ENCODE measurements around the gene CALML5.

CALML5 gene

DNA sequence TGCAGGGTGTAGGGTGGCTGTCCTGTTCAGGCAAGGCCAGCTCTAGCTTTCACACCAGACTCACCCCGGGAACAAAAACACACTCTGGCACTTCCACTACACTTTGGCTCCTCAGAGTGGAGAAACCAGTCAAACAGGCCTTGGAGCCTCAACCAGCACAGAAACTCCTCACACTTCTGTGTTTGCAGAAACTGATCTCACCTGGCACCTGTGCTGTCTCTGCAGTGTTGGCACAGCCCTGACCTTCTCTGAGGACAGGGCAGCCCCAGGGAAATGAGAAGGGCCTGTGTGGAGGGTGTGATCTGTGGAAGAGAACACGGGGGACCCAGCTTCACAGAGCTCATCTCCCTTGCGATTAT is 4.1 kb upstream of the CALML5 start:
- in situ Hi-C loops (cut with MboI; ENCODE audit: low sequenced_read_pairs), result no loop called here

DNA sequence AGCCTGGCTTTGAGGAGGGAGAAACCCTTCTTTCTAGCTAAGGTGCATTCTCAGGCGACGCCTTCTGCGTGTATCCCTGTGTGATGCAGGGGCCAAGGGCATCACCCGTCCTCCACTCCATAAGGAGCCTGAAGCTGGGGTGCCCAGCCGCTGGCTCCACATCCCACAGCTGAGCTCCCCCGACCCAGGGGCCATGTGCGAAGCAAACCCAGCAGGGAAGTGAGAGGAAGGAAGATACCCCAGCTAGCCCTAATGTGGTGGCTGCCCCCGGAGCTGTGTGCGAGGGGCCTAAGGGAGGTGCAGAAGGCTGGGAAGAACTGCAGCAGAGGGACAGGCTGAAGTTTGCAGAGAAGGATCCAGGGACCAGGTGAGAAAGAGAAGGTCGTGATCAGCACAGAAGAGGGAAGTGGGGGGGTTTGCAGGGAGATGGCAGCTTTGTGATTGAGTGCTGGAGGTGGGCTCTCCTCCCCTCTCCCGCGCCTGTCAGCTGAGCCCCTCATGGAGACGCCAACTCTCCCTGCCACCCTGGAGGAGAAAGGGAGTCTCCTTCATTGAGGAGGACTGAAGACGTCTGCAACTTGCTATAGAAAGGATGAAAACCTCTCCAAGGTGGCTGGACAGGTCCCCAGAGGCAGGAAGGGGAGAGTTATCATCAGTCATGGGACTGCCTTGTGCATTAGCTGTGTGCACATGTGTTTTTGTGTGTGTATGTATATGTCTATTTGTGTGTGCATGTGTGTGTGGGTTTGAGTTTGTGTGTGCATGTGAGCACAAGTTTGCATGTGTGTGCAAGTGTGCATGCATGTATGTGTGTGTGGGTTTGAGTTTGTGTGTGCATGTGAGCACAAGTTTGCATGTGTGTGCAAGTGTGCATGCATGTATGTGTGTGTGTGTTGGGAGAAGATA is 3.5 kb upstream of the CALML5 start:
- in situ Hi-C loops (cut with MboI; ENCODE audit: low sequenced_read_pairs), result no loop called here

DNA sequence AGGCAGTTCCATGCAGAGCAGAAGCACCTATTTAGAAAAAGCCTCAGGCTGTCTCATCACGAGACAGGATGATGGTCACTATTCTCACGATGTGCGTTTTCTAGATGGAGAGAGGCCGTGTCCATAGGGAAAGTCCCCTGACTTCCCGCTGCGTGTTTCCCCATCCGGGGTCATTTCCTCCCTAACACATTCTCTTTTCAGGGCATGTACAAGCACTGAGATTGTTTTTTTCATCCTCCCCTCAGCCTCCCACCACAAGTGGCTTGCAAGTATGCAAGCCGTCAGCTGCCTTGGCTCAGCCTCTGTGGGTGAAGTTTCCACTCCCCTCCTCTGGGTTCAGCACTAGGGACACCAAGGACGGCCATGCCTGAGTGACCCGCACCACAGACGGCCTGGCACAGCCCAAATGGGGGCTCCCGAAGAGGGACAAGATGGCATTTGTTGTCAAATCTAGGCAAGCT is 2.7 kb upstream of the CALML5 start:
- in situ Hi-C loops (cut with MboI; ENCODE audit: low sequenced_read_pairs), result no loop called here

DNA sequence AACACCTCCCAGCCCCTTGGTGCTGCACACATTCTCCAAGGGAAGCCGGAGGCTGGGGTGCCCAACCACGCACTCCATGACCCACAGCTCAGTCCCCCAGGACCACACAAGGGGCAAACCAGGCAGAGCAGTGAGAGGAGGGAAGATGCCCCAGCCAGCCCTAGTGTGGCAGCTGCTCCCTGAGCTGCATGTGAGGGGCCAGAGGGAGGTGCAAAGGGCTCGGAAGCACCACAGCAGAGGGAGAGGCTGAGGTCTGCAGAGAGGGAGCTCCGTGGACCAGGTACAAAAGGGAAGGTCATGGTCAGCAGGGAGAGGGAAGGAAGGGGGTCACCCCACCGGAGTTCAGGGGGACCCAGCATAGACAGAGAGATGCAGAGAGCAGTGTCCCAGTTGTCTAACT is 1.5 kb upstream of the CALML5 start:
- in situ Hi-C loops (cut with MboI; ENCODE audit: low sequenced_read_pairs), result no loop called here

DNA sequence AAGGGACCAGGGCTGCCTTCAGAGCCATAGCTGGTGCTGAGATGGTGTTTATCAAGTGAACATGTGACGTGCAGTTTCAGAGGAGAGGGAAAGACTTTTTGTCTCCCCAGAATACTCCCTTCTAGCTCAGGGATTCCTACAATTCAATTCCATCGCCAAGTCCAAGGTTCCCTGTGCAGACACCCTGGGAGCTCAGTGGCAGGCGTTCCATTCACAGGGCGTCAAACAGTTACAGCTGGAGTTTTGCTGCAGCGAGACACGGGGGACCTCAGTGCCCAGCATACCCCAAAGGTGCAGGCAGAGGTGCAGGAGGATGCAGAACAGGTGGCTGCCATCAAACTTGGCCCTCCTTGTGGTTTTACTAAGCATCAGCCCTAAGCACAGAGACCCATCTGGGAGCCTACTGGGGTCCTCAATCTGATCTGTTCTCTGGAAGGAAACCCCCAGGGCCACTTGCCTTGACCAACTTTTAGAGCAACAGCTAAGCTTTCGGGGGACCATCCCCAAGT is 846 bp upstream of the CALML5 start:
- in situ Hi-C loops (cut with MboI; ENCODE audit: low sequenced_read_pairs), result no loop called here

DNA sequence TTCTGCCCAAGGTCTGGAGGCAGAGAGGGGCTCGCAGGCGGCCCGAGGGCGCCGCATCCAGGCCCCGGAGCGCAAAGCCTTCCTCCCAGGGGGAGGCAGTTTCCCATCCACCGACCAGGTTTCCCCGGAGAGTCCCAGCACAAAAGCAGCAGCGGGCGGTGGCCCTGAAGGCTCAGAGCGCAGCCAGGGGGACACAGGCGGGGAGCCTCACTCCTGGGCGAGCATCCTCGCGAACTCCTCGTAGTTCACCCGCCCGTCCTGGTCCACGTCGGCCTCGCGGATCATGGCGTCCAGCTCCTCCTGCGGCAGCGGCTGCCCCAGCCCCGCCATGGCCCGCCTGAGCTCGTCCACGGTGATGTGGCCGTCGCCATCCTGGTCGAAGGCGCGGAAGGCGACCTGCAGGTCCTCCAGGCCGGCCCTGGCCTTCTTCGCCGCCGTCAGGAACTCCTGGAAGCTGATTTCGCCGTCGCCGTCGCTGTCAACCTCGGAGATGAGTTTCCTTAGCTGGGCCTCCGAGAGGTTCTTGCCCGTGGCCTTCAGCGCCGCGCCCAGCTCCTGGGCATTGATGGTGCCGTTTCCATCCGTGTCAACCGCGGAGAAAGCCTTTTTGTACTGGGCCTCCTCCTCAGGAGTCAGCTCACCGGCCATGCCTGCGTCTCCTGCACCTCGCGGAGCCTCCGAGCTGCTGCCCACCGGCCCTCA is 428 bp downstream of the CALML5 start:
- in situ Hi-C loops (cut with MboI; ENCODE audit: low sequenced_read_pairs), result no loop called here

DNA sequence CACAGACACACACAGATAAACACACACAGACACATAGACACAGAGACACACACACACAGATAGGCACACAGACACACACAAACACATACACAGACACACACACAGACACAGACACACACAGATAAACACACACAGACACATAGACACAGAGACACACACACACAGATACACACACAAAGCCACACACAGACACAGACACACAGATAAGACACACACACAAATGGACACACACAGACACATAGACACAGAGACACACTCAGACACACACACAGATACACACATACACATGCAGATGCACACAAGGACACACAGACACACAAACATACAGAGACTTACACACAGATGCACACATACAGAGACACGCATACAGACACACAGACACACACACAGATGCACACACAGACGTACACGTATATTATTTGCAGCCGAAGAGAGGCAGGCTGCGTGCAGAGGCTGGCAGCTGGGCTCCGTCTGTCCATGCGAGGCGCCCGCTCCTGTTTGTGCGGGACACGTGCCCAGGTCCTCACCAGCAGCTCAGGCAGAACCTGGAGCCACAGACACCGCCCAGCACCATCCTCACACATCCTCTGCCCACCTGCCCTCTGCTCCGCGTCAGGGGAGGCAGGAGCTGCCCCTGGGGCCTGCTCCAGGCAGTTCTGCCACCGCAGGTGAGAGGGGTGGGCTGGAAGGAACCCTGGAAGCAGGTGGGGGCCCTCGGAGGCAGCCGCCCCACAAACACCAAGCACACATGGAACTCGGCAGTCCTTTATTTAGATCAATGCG is 1.2 kb downstream of the CALML5 start:
- in situ Hi-C loops (cut with MboI; ENCODE audit: low sequenced_read_pairs), result no loop called here

DNA sequence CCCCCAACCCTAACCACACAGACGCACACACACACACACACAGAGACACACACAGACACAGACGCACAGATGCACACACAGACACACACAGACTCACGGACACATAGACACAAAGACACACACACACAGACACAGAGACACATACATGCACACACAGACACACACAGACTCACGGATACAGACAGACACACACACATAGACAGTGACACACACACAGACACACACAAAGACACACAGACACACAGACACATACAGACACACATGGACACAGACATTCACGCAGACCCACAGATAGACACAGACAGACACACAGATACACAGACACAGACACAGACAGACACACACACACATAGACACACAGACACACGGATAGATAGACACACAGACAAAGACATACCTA is 2.1 kb downstream of the CALML5 start:
- in situ Hi-C loops (cut with MboI; ENCODE audit: low sequenced_read_pairs), result no loop called here

DNA sequence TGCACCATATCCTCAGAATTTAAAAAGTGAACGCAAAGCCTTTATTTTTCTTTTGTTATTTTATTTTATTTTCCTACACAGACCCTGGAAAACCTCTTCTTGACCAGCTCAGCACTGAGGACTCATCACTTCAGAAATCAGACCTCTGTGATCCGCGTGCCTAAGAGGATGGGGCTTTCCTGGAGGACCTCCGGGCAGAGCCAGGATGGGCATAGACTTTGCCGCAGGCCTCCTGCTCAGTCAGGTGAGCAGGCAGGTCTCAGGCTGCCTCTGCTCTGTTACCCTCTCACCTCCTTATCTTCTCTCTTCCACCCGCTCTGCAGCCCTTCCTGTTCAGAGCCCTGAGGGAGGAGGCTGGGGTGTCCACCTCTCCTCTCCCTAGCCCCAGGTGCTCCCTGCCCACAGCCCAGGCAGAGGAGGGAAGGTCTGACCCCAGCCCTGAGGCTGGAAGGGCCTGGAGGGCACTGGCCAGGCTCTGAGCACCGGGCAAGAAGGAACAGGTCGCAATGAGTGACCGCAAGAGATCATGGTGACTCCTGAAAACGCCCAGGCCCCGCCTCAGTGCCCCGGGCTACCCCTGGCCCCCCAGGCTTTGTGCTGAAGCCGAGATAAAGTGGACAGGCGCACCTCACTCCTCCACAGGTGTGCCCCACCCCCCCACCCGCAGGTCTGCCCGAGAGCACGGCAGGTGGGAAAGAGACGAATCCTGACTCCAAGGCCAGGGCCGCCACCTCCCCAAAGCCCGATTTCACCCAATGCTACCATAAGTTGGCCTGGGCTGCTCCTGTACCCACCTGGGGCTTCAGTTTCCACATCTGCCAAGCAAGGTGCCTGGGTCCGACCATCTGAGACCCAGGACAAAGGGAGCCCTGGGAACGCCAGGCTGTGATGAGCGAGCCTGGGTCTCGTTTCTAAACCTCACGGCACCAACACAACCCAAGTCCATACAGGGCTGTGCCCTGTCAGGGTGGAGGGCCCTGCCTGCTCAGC is 2.8 kb downstream of the CALML5 start:
- in situ Hi-C loops (cut with MboI; ENCODE audit: low sequenced_read_pairs), result no loop called here

DNA sequence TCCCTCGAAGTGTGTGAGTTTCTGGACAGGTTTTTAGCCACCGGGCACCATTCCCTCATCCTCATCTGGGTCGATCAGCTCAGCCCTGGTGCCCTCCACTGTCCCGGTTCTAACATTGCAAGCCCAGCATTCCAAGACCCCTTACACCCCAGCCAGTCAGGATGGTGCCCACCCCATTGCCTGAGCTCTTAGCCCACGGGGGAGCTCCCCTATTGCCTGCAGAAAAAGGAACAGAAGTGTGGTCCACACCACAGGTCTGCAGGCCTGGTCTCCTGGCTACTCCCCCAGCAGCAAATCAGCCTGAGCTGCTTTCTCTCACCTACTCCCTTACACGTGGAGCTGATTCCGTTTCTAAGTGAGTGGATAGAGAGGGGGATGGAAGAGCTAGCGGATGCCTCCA is 4.8 kb downstream of the CALML5 start:
- in situ Hi-C loops (cut with MboI; ENCODE audit: low sequenced_read_pairs), result no loop called here

DNA sequence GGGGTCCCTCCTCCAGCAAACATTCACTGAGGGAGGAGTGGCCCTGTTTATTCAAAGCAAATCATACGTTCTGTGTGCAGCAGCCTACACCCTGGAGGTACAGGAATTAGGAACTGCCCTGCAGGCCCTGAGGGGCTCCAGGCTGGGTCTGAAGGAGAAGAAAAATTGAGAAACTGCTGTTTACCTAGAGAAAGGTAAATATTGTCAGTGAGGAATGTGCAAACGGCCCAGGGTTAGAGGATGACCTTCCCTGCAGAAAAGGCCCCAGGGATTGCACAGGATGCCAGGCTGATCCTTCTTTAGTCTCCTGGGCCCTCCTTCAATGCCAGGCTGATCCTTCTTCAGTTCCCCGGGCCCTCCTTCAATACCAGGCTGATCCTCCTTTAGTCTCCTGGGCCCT is 5.7 kb downstream of the CALML5 start:
- in situ Hi-C loops (cut with MboI; ENCODE audit: low sequenced_read_pairs), result no loop called here

DNA sequence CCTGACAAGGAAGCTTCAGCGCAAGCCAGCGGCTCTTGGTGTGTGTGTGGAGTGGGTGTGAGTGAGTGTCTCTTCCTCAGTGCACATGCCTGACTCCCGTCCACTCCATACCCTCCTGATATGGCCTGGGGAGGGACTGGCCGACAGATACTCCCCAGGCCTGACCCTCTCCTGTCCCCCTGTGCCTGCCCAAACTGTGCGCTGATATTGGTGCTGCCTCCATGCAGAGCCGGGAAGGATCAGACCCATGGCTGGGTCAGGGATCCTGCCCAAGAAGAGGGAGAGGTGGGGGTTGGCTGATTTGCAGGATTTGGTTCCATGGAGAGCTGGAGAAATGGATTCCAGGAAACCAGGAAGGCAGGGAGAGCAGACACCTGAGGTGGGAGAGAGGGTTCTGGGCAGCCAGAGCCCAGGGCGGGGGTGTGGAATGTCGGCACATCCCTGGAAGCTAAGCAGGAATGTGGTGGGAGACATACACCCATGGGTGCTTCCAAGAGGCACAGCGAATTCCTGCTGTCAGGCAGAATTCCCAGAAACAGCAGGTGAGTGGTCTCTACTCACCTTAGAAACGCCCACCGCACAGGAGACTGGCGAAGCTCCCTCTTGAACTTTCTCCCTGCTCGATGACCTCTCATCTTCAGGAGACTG is 6.3 kb downstream of the CALML5 start:
- in situ Hi-C loops (cut with MboI; ENCODE audit: low sequenced_read_pairs), result no loop called here

DNA sequence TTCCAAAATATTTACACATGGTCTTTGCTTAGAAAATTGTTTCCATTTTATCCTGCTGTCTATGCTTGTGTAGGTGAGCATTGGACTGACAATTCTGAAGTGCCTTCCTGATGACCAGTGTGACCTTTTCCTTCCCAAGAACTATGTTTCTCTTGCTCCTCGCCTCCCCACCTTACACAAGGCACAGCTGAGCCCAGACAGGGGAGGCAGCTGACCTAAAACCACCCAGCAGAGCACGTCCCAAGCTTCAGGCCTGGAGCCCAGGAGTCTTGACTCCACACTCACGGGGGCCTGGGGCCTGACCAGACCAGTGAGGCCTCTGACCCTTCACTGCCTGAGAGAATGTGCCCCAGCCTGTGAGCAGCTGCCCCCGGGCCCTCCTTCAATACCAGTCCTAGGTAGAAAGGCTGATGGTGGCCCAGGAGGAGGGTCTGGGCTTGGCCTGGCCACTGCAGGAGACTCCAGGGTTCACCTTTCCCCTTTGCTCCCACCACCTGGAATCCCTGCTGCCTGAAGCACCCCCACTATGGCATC is 7.0 kb downstream of the CALML5 start:
- in situ Hi-C loops (cut with MboI; ENCODE audit: low sequenced_read_pairs), result no loop called here

DNA sequence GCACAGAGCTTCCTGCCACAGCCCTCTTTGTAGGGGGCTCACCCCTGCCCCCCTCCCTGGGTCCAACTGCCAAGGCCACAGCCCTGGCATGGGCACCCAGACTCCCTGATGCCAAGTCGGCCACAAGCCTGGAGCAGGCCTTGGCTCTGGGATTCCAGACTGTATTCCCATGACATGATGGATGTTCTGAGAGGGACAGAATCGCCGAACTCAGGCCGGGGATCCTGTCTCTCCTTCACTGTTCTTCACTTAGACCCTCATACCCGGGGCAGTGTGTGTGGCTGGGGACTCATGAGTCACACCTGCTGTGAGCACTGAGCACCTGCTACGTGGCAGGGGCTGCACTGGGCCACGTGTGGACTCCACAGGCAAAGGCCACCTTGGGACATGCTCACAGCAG is 7.9 kb downstream of the CALML5 start:
- in situ Hi-C loops (cut with MboI; ENCODE audit: low sequenced_read_pairs), result no loop called here

DNA sequence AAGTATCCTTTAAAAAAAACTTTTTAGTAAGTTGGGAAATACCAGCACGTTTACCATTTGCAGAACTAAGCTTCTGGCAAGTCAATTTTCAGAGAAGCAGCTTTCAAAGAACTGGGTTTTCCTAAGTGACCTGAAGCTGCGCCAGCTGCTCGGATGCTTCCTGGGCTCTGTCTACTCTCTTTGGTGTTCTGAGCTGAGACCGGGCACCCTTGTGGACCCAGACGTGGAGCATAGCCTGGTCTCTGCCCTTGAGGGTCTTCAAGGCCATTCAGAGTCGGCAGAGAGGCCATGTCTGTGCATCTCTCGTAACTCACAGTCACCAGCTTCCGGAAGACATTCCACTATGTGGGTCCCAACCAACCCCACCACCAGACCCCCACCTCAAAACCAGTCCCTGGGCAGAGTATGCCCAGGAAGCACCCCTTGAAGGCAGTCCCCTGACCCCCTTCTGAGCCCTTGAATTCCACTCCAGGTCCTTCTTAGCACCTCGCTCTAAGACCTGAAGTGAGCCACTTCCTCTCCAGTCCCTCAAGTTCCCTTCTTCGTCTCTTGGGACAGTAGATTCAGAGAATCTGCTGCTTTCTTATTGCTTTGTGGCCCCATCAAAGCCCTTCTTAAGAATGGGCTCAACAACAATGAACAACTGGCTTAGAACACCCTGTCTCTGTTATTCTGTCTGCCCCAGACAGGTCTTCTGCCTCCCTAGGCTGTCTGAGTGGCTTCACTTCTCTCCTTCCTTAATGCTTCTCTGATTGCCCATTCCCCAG is 8.5 kb downstream of the CALML5 start:
- in situ Hi-C loops (cut with MboI; ENCODE audit: low sequenced_read_pairs), result no loop called here

DNA sequence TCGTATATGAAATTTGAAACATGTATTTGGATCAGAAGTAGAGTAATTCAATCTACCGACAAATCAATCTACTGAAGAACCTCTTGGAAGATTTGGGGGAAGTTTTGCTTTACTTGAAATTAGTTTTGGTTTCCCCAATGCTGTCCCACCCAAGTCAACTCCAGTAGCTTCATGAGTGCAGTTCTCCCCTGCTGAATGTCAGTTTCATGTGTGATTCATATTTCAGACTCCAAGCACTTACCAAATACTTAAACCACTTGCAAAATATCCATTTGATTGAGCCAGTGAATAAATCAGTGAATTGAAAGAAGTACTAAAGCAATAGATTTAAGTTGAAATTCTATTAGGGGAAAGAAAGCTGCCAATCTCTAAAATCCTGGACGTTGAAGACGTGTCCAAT is 9.3 kb downstream of the CALML5 start:
- in situ Hi-C loops (cut with MboI; ENCODE audit: low sequenced_read_pairs), result no loop called here

DNA sequence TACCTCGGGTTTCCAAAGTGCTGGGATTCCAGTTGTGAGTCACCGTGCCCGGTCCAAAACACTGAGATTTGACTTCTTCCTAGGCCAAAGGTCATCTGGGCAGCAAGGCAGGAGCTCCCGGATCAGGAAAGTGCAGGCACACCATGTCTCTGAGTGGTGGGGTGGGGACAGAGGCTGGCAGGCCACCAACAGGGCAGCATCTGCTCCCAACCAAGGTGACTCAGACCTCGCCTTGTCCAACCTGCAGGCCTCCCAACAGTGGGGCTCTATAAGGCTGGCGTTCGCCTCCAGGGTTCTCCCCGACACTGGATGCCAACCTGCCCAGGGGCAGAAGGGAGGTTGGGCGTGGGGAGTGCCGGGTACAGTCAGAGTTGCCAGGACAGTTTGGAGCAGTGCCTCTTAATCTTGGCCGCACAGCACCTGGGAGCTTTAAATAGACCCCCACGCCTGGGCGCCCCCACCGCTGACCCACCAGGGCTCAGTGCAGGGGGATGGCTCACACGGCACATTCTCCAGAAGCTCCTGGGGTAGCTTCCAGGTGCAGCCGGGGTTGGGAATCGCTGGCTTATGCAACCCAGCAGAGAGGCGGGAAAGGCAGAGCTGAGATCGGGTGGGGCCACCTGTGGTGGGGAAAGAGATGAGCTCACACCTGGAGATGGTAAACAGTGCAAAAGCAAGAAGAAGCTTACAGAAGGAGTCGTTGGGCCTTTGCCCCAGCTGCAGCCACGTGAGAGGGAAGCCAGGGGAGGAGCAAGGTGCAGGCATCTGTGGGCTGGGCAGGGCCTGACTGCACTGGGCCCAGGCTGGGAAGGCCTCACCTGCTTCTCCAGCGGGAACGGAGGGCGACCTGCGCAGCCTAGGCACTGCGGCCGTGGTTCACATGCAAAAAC is 10.9 kb downstream of the CALML5 start:
- in situ Hi-C loops (cut with MboI; ENCODE audit: low sequenced_read_pairs), result no loop called here

DNA sequence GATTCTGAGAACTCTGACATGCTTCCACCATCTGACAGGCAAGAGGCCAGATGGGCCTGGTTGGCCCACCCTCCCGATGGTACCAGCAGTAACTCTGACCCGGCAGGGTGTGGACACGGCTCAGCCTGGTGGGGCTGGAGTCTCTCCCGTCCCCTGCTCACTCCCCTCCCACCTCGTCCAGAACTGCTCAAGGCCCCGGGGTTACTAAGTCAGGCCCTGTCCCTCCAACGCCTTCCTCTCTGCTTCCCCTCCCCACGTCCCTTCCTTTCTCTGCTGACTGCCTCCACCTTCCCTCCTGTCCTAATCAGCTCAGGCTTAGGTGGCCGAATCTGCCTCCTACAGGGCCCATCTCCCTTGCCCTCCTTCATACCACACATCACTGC is 12.5 kb downstream of the CALML5 start:
- in situ Hi-C loops (cut with MboI; ENCODE audit: low sequenced_read_pairs), result no loop called here
